Ovary (tissue), 3 donors: ENCODE measurements around the gene MAST3.

Experiments used
- EP300 ChIP-seq: sonication (generic); formaldehyde crosslinking; IDR thresholded peaks from one replicate; pipeline ENCODE4 v1.6.1; 2017; ENCODE audit warnings: antibody characterized with exemption
- POLR2A ChIP-seq: fragments of 450-650 bp; IDR thresholded peaks from one replicate; pipeline ENCODE4 v1.6.1; 2017; ENCODE audit warnings: antibody characterized with exemption, mild to moderate bottlenecking, moderate library complexity
- TF ChIP-seq, protein P1 (sequence below), 3 donors: fragments of 450-650 bp in 2 of 3; fragments of 200-600 bp in 1 of 3; IDR thresholded peaks; one replicate each; pipeline versions ENCODE4 v1.5.1 to v1.8.0; 2016 to 2022; ENCODE audit warnings: antibody characterized with exemption in 3 of 3, mild to moderate bottlenecking in 1 of 3
- donor health status: DM: no; HTN: no; CAD: no.

DNA sequence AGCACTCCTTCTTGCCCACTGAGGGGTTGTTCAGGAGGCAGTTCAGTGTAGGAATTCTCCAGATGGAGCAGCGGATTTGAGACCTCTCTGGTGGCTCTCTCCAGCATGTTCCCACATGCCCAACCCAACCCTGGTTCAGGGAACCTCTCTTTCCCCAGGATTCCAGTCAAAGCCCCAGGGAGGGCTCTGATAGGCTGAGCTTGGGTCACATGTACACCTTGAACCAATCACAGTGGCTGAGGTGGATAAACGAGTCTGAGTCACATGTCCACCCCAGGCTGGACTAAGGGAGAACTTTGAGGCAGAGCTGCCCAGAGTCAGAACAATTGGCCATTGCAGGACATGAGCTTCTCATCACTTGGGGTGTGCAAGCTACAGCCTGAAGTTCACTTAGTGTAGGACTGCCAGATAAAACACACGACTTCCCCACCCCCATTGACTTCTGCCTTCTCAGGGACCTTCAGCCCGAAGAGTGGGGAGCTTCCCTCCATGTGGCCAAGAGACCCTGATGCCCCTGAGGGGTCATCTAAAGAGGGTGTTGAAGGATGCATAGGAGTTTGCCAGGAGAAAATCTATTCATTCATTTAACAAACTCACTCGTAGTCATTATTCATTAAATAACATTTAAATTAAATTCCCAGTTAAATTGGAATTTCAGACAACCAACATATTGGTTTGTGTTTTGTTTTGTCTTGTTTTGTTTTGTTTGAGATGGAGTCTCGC lies 4.0 kb upstream of the MAST3 start:
- TF ChIP-seq, protein P1, sequence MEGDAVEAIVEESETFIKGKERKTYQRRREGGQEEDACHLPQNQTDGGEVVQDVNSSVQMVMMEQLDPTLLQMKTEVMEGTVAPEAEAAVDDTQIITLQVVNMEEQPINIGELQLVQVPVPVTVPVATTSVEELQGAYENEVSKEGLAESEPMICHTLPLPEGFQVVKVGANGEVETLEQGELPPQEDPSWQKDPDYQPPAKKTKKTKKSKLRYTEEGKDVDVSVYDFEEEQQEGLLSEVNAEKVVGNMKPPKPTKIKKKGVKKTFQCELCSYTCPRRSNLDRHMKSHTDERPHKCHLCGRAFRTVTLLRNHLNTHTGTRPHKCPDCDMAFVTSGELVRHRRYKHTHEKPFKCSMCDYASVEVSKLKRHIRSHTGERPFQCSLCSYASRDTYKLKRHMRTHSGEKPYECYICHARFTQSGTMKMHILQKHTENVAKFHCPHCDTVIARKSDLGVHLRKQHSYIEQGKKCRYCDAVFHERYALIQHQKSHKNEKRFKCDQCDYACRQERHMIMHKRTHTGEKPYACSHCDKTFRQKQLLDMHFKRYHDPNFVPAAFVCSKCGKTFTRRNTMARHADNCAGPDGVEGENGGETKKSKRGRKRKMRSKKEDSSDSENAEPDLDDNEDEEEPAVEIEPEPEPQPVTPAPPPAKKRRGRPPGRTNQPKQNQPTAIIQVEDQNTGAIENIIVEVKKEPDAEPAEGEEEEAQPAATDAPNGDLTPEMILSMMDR (IDR thresholded peaks at IDR 0.05): no peak
- TF ChIP-seq EP300 (no peak), POLR2A (no peak)
